ENCODE results near the gene SPEG. TPM values are rescaled to one million over a fixed set of nuclear protein-coding genes. Genes with fewer than 3 reads are reported as not detected.

Gene SPEG
- total RNA-seq, 2 donors from 2014 or later = 23.1 to 29.8 TPM

GRCh38 chr2:219400562-219400961 lies 34.1 kb upstream of the SPEG start:
- TF ChIP-seq, protein P1, sequence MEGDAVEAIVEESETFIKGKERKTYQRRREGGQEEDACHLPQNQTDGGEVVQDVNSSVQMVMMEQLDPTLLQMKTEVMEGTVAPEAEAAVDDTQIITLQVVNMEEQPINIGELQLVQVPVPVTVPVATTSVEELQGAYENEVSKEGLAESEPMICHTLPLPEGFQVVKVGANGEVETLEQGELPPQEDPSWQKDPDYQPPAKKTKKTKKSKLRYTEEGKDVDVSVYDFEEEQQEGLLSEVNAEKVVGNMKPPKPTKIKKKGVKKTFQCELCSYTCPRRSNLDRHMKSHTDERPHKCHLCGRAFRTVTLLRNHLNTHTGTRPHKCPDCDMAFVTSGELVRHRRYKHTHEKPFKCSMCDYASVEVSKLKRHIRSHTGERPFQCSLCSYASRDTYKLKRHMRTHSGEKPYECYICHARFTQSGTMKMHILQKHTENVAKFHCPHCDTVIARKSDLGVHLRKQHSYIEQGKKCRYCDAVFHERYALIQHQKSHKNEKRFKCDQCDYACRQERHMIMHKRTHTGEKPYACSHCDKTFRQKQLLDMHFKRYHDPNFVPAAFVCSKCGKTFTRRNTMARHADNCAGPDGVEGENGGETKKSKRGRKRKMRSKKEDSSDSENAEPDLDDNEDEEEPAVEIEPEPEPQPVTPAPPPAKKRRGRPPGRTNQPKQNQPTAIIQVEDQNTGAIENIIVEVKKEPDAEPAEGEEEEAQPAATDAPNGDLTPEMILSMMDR (conservative IDR thresholded peaks at IDR 0.05) = peak; percentile 4
- 61 to 74% methylated on average over 5 to 6 of the region's 6 CpGs for WGBS, 2 experiments (ENCODE audit: insufficient coverage in 1 of 2, insufficient read length in 1 of 2)
- DNase-seq = no peak
- Histone ChIP-seq H3K27me3 (ENCODE audit: control insufficient read depth, insufficient read depth, low read length, poor library complexity, severe bottlenecking) (no peaks in the 10 kb centered on the region), H3K36me3 (ENCODE audit: control insufficient read depth, insufficient read depth, low read length) (no peaks in the 10 kb centered on the region), H3K4me3 (ENCODE audit: low read length) (no peak overlapping the region), H3K9me3 (ENCODE audit: control insufficient read depth, low read length) (no peaks in the 10 kb centered on the region), H3K9ac (ENCODE audit: extremely low read depth, low read length, poor library complexity, severe bottlenecking) (no peak overlapping the region), H3K4me1 (ENCODE audit: control insufficient read depth, insufficient read depth, low read length) (peaks cover 28% of the 10 kb centered on the region), H3K27ac (ENCODE audit: low read depth, low read length) (no peak overlapping the region)
- Mint-ChIP-seq H3K27me3 (ENCODE audit: insufficient read depth) (no peaks in the 10 kb centered on the region), H3K36me3 (ENCODE audit: low read depth) (no peaks in the 10 kb centered on the region), H3K9me3 (no peaks in the 10 kb centered on the region), H3K27ac (no peak overlapping the region), H3K4me1 (peaks cover 37% of the 10 kb centered on the region), H3K4me3 (no peak overlapping the region)

- H3K36me3 ChIP-seq (ENCODE audit: control insufficient read depth, insufficient read depth, low read length) = no peaks in the 10 kb centered on the region
- no peak for DNase-seq
- H3K9me3 ChIP-seq (ENCODE audit: control insufficient read depth, low read length) = no peaks in the 10 kb centered on the region
- H3K27me3 ChIP-seq (ENCODE audit: control insufficient read depth, insufficient read depth, low read length, poor library complexity, severe bottlenecking) = no peaks in the 10 kb centered on the region
- no peak overlapping the region for H3K27ac ChIP-seq (ENCODE audit: low read depth, low read length)
- no peak overlapping the region for H3K4me3 ChIP-seq (ENCODE audit: low read length)
- Mint-ChIP-seq H3K9me3 (no peaks in the 10 kb centered on the region), H3K27me3 (ENCODE audit: insufficient read depth) (no peaks in the 10 kb centered on the region), H3K36me3 (ENCODE audit: low read depth) (no peaks in the 10 kb centered on the region), H3K4me3 (no peak overlapping the region), H3K4me1 (peaks cover 37% of the 10 kb centered on the region), H3K27ac (no peak overlapping the region)
- no peak overlapping the region for H3K9ac ChIP-seq (ENCODE audit: extremely low read depth, low read length, poor library complexity, severe bottlenecking)
- TF ChIP-seq, protein P1 (conservative IDR thresholded peaks at IDR 0.05) = no peak
- peaks cover 28% of the 10 kb centered on the region for H3K4me1 ChIP-seq (ENCODE audit: control insufficient read depth, insufficient read depth, low read length)
- 89 to 96% methylated on average over 6 to 8 of the region's 8 CpGs for WGBS, 2 experiments (ENCODE audit: insufficient coverage in 1 of 2, insufficient read length in 1 of 2)
These were observed 33.0 kb upstream of the SPEG start for GRCh38 chr2:219401606-219402005.

- H3K36me3 ChIP-seq (ENCODE audit: control insufficient read depth, insufficient read depth, low read length) = no peaks in the 10 kb centered on the region
- no peaks in the 10 kb centered on the region for H3K36me3 Mint-ChIP-seq (ENCODE audit: low read depth)
- H3K9ac ChIP-seq (ENCODE audit: extremely low read depth, low read length, poor library complexity, severe bottlenecking) = no peak overlapping the region
- peak overlapping the region; percentile 8 for H3K4me3 ChIP-seq (ENCODE audit: low read length)
- H3K4me1 ChIP-seq (ENCODE audit: control insufficient read depth, insufficient read depth, low read length) = peaks cover 28% of the 10 kb centered on the region
- peaks cover 2% of the 10 kb centered on the region for H3K27me3 Mint-ChIP-seq (ENCODE audit: insufficient read depth)
- no peaks in the 10 kb centered on the region for H3K9me3 Mint-ChIP-seq
- H3K4me1 Mint-ChIP-seq = peaks cover 37% of the 10 kb centered on the region
- peak overlapping the region; percentile 20 for H3K27ac Mint-ChIP-seq
- H3K4me3 Mint-ChIP-seq = no peak overlapping the region
- TF ChIP-seq, protein P1 (conservative IDR thresholded peaks at IDR 0.05) = peak; percentile 96
- H3K27ac ChIP-seq (ENCODE audit: low read depth, low read length) = no peak overlapping the region
- peak; percentile 93 for DNase-seq
- H3K9me3 ChIP-seq (ENCODE audit: control insufficient read depth, low read length) = no peaks in the 10 kb centered on the region
- WGBS, 2 experiments (ENCODE audit: insufficient coverage in 1 of 2, insufficient read length in 1 of 2) = 14 to 21% methylated on average over 8 to 13 of the region's 15 CpGs
- H3K27me3 ChIP-seq (ENCODE audit: control insufficient read depth, insufficient read depth, low read length, poor library complexity, severe bottlenecking) = no peaks in the 10 kb centered on the region
These were observed 31.8 kb upstream of the SPEG start for GRCh38 chr2:219402665-219403515.
